Neural cell (in vitro differentiated cells): ENCODE measurements around the gene PRKAR1A. TPM values are rescaled to one million over a fixed set of nuclear protein-coding genes. Genes with fewer than 3 reads are reported as not detected.

Experiments used
- H2AFZ ChIP-seq: fragments of 200-600, 300-800 bp; sonication (generic), shearing (Covaris generic); 2 replicates; pipeline ENCODE4 v1.6.0; 2014; ENCODE audit warnings: low read depth, mild to moderate bottlenecking, antibody characterized with exemption, low read length, moderate library complexity
- H3F3A ChIP-seq: fragments of 200-600 bp; shearing (Covaris generic); 2 replicates; pipeline ENCODE4 v1.6.1; 2016; ENCODE audit warnings: mild to moderate bottlenecking, moderate library complexity, mixed read lengths, antibody characterized with exemption, low read length; ENCODE audit not compliant: insufficient read depth, poor library complexity, severe bottlenecking
- H3K27ac ChIP-seq: fragments of 200-600, 300-800 bp; sonication (generic), shearing (Covaris generic); 2 replicates; pipeline ENCODE4 v1.5.1; 2014; ENCODE audit warnings: mild to moderate bottlenecking, low read length, moderate library complexity
- H3K27me3 ChIP-seq: fragments of 300-800, 200-600 bp; sonication (generic), shearing (Covaris generic); 2 replicates; pipeline ENCODE4 v1.6.0; 2014; ENCODE audit warnings: mild to moderate bottlenecking, low read depth, low read length, moderate library complexity; ENCODE audit not compliant: insufficient read depth
- H3K36me3 ChIP-seq: fragments of 300-800, 200-600 bp; sonication (generic), shearing (Covaris generic); 2 replicates; pipeline ENCODE4 v1.5.1; 2014; ENCODE audit warnings: mild to moderate bottlenecking, antibody characterized with exemption, low read length, moderate library complexity; ENCODE audit not compliant: insufficient read depth
- H3K4me2 ChIP-seq: fragments of 300-800, 200-600 bp; sonication (generic), shearing (Covaris generic); 2 replicates; pipeline ENCODE4 v1.6.0; 2014; ENCODE audit warnings: mild to moderate bottlenecking, low read length
- H3K4me3 ChIP-seq: fragments of 300-800, 200-600 bp; sonication (generic), shearing (Covaris generic); 2 replicates; pipeline ENCODE4 v1.5.1; 2014; ENCODE audit warnings: mild to moderate bottlenecking, low read length, moderate library complexity
- H3K79me2 ChIP-seq: fragments of 200-600 bp; shearing (Covaris generic); replicated peaks from 2 replicates; pipeline ENCODE4 v1.6.0; 2014; ENCODE audit warnings: mild to moderate bottlenecking, low read length, moderate library complexity; ENCODE audit not compliant: insufficient read depth
- H3K9ac ChIP-seq: fragments of 300-800, 200-600 bp; sonication (generic), shearing (Covaris generic); 2 replicates; pipeline ENCODE4 v1.6.1; 2016; ENCODE audit warnings: mild to moderate bottlenecking, low read length, mixed read lengths
- H3K9me2 ChIP-seq: fragments of 200-600 bp; shearing (Covaris generic); 2 replicates; pipeline ENCODE4 v1.6.1; 2016; ENCODE audit warnings: mild to moderate bottlenecking, low read length, mixed read lengths; ENCODE audit not compliant: insufficient read depth
- H3K9me3 ChIP-seq: fragments of 200-600, 300-800 bp; sonication (generic), shearing (Covaris generic); 2 replicates; pipeline ENCODE4 v1.6.1; 2016; ENCODE audit warnings: mild to moderate bottlenecking, mixed run types, low read length, moderate library complexity, mixed read lengths
- H4K20me1 ChIP-seq: fragments of 200-600 bp; shearing (Covaris generic); 2 replicates; pipeline ENCODE4 v1.6.1; 2016; ENCODE audit warnings: mild to moderate bottlenecking, mixed run types; ENCODE audit not compliant: insufficient read depth
- CTCF ChIP-seq: fragments of 450-650 bp; IDR thresholded peaks from 2 replicates; pipeline ENCODE4 v1.5.1; 2014; ENCODE audit warnings: antibody characterized with exemption, mild to moderate bottlenecking, moderate library complexity; ENCODE audit not compliant: poor library complexity, severe bottlenecking
- EP300 ChIP-seq: fragments of 450-650 bp; conservative IDR thresholded peaks from 2 replicates; pipeline ENCODE4 v1.6.1; 2014; ENCODE audit warnings: antibody characterized with exemption, mild to moderate bottlenecking, moderate library complexity; ENCODE audit not compliant: poor library complexity, severe bottlenecking
- EZH2 ChIP-seq: fragments of 200-600, 300-800 bp; shearing (Covaris generic), sonication (generic); IDR thresholded peaks from 2 replicates; pipeline ENCODE4 v1.6.1; 2014; ENCODE audit warnings: antibody characterized with exemption, low read length, borderline replicate concordance, mild to moderate bottlenecking; ENCODE audit not compliant: insufficient read depth, poor library complexity, severe bottlenecking
- MXI1 ChIP-seq: fragments of 450-650 bp; conservative IDR thresholded peaks from 2 replicates; pipeline ENCODE4 v1.6.1; 2014; ENCODE audit warnings: antibody characterized with exemption, mild to moderate bottlenecking; ENCODE audit not compliant: poor library complexity, severe bottlenecking
- POLR2AphosphoS5 ChIP-seq: IDR thresholded peaks from 2 replicates; pipeline ENCODE4 v1.6.1; 2012
- RAD21 ChIP-seq: fragments of 450-650 bp; conservative IDR thresholded peaks from 2 replicates; pipeline ENCODE4 v1.6.1; 2014; ENCODE audit warnings: antibody characterized with exemption, mild to moderate bottlenecking, moderate library complexity
- REST ChIP-seq: IDR thresholded peaks from 2 replicates; pipeline ENCODE4 v1.6.1; 2012; ENCODE audit warnings: borderline replicate concordance
- SMC3 ChIP-seq: fragments of 450-650 bp; conservative IDR thresholded peaks from 2 replicates; pipeline ENCODE4 v1.6.1; 2014; ENCODE audit warnings: antibody characterized with exemption, mild to moderate bottlenecking, moderate library complexity; ENCODE audit not compliant: poor library complexity
- TAF1 ChIP-seq: IDR thresholded peaks from 2 replicates; pipeline ENCODE4 v1.6.1; 2012; ENCODE audit warnings: low read depth
- polyA plus RNA-seq: library from polyadenylated mRNA; depleted of rRNA; stranded (reverse); fragments of >200 nt; gene quantifications from 2 replicates; pipeline ENCODE4 v1.2.3, GENCODE V29; 2014

The PRKAR1A gene
- polyA plus RNA-seq, 1 donor from 2014 or later: 539 TPM

GRCh38 chr17:68565661-68566441, 53.6 kb downstream of the PRKAR1A start:
- no peaks in the 10 kb centered on the region for H3K36me3 ChIP-seq
- H3K9me2 ChIP-seq: no peaks in the 10 kb centered on the region
- no peaks in the 10 kb centered on the region for H3K9me3 ChIP-seq
- H3K27me3 ChIP-seq: no peaks in the 10 kb centered on the region
- no peak overlapping the region for H3K9ac ChIP-seq
- H3K27ac ChIP-seq: no peak overlapping the region
- H4K20me1 ChIP-seq: no peaks in the 10 kb centered on the region
- H3K4me3 ChIP-seq: no peak overlapping the region
- H3F3A ChIP-seq: no peaks in the 10 kb centered on the region
- H3K79me2 ChIP-seq: no peaks in the 10 kb centered on the region
- TF ChIP-seq EZH2: no peak
- TF ChIP-seq CTCF: no peak
- no peak for TF ChIP-seq REST
- no peak overlapping the region for H2AFZ ChIP-seq
- H3K4me2 ChIP-seq: no peak overlapping the region

GRCh38 chr17:68566442-68566738, 54.2 kb downstream of the PRKAR1A start:
- no peaks in the 10 kb centered on the region for H3F3A ChIP-seq
- H4K20me1 ChIP-seq: no peaks in the 10 kb centered on the region
- H3K36me3 ChIP-seq: no peaks in the 10 kb centered on the region
- H3K27me3 ChIP-seq: no peaks in the 10 kb centered on the region
- H3K9me2 ChIP-seq: no peaks in the 10 kb centered on the region
- H3K27ac ChIP-seq: no peak overlapping the region
- no peak overlapping the region for H3K9ac ChIP-seq
- H3K79me2 ChIP-seq: no peaks in the 10 kb centered on the region
- H3K4me2 ChIP-seq: no peak overlapping the region
- H3K4me3 ChIP-seq: no peak overlapping the region
- TF ChIP-seq POLR2AphosphoS5 (no peak), RAD21 (no peak), REST (no peak), SMC3 (no peak), EP300 (no peak), CTCF (no peak), MXI1 (no peak), EZH2 (no peak), TAF1 (no peak)
- no peaks in the 10 kb centered on the region for H3K9me3 ChIP-seq
- H2AFZ ChIP-seq: no peak overlapping the region
